Stimulated activated CD8-positive, alpha-beta memory T cell treated with anti-CD3 and anti-CD28 coated beads, Interleukin-15, amount 100 ng/mL, for 24 hours (primary cell): ENCODE results near the gene SNPH.
"Not testable (repeated sequence)": the region's sequence is repeated elsewhere in the genome, so short reads cannot be mapped to it uniquely, and the experiment has no call there.

Experiments used
- DNase-seq: peaks from one replicate; pipeline ENCODE4 v3.0.0-alpha.2; 2020; ENCODE audit warnings: low read depth

The SNPH gene

GRCh38 chr20:1341561-1342265 is 75.6 kb downstream of the SNPH start:
- no peak for DNase-seq

- not testable (repeated sequence) for DNase-seq
These were observed 77.5 kb downstream of the SNPH start for GRCh38 chr20:1343446-1344124.

DNA sequence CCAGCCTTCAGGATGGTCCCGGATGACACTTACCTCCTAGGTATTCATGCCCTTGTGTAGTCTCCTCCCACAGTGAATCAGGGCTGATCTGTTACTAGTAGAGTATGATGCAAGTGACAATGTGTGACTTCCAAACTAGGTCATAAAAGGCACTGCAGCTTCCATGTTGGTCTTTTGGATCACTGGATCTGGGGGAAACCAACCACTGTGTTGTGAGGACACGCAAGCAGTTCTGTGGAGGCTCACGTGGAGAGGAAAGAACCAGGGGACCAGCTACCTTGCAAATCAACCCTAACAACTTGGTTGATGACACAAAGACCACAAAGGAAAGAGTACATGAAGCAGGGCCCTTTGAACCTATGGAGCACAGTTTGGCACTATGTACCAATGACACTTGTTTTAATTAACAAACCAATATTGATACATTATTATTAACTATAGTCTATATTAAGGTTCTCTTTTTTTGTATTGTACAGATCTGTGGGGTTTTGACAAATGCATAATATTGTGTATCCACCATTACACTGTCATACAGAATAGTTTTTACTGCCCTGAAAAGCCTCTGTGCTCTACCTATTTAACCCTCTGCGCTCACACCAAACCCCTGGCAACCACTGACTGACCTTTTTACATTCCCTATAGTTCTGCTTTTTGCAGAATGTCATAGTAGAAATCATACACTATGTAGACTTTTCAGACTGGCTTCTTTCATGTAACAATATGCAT is 79.1 kb downstream of the SNPH start:
- no peak for DNase-seq

DNA sequence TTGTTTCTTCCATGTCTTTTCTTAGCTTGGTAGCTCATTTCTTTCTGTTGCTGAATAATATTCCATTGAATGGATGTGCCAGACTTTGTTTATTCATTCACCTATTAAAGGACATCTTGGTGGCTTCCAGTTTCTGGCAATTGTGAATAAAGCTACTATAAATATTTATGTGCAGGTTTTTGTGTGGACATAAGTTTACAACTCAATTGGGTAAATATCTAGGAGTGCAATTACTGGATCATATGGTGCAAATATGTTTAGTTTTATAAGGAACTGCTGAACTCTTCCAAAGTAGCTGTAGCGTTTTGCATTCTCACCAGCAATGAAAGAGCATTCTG is 79.6 kb downstream of the SNPH start:
- no peak for DNase-seq

GRCh38 chr20:1346315-1346969 is 80.3 kb downstream of the SNPH start:
- DNase-seq: no peak

- DNase-seq: no peak
These were observed 87.9 kb downstream of the SNPH start for GRCh38 chr20:1353956-1354355.

DNA sequence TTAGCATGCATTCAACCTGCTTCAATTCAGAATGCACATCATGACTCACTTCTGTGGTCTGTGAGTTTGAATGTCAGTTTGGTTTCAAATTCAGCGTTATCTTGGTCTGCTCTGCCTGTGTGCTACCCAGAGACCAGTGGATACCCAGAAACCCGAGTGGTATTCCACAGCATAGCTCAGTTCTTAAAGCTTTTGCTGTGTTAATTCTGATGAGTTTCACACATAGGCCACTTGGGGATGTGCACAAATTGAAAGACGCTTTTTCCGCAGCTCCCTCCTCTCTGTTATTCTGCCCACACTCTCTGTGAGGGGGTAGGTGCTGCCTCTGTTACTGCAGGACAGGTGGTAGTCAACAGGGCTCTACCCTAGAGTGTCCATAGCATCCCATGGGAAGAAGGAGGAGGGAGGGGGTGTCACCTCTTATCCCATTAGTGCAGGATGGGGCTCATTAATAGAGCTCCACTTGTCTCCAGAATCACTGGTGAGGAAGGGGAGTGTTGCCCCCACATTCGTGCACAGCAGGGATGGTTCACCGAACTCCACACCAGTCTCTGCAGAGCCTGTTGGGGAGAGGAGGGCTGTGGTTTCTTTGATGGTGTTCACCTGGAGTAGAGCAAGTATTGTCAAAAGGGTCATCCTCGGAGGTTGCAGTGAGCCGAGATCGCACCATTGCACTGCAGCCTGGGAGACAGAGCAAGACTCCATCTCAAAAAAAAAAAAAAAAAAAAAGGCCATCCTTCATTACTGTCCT is 92.0 kb downstream of the SNPH start:
- no peak for DNase-seq
